Fibroblast of skin of abdomen (primary cell): ENCODE results near the gene NBL1.

Experiments
- DNase-seq: peaks from one replicate; pipeline ENCODE4 v3.0.0-alpha.2; 2013

The NBL1 gene

DNA sequence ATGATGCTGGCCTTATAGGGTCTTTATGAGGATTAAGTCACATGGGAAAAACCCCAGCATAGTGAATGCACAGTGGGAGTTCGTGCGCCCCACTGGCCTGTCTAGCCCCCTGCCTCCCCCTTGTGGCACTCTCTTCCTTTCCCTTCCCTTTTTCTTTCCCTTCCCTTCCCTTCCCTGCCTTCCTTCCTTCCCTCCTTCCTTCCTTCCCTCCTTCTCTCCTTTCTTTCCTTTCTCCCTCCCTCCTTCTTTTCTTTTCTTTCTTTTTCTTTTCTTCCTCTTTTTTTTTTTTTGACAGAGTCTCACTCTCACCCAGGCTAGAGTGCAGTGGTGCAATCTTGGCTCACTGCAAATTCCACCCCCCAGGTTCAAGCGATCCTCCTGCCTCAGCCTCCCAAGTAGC lies 59.2 kb downstream of the NBL1 start:
- no peak for DNase-seq

DNA sequence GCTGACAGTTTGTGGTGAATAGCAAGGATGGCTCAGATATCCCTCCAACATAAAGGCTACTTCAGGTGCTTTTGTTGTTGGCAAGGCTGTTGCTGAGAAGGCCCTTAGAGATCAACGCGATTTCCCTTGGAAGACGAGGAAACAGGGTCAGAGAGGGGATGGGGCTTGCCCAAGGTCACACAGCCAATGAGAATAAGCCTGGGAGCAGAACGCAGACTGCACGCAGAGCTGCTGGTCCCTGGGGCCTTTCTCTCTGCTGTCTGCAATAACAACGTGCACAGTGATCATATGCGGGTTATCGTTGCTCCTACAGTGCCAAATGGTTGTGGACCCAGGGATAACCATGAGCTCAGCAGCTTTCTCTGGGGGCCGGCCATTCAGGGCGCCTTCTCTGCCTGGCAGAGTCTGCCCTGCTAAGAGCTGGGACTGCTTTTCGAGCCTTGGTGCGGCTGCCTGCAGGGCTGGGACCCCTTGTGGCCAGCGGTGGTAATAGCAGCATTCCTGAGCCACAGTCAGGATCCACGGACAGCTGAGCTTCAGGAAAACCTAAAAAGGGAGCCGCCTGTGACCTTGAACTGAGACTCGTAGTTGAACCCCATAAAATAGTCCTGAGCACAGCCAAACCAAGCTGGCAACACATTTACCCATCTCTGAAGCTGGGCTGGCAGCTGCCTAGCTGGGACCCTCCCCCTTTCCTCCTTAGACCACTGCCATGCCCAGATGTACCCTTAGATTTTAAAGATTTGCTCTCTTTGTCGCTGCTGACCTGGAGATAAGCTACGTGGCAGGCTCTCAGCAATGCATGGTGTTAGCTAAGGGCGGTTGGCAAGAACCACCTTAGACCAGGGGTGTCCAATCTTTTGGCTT lies 60.4 kb downstream of the NBL1 start:
- peak; percentile 61 for DNase-seq

DNA sequence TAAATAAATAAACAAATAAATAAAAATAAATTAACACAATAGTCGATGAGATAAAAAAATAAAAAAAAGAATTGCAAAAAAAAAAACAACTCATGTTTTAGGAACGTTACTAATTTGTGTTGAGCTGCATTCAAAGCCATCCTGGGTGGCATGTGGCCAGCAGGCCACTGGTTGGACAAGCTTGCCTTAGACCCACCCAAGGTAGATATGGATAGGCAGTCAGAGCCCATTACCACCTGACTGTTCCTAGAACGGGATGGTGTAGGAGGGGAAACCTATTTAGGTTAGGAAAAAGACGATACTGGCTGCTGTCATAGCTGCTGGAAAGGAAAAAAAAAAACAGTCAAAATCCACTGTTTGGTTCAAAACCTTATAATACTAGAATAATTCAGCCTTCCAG lies 61.4 kb downstream of the NBL1 start:
- DNase-seq = no peak

DNA sequence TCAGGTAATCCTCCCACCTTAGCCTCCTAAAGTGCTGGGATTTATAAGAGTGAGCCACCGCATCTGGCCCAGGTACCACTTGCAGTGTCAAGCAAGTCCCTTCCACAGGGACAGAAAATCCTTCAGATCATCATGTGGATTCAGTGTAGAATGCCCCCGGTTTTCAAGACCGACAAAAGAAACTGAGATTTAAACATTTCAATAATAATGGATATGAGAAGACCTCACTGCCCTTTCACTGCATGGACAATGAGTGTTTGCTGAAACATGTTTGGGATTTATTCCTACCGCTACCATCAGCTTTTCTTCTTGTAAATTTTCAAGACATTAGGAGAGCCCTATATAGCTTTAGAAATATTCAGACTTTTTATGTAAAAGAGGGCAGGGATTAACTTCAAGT lies 62.0 kb downstream of the NBL1 start:
- DNase-seq = no peak
